Sigmoid colon (tissue), 3 donors: Measurements from ENCODE around the gene MAPK8IP3.

ENCODE experiments used
- POLR2A ChIP-seq, 2 donors: fragments of 450-650 bp; IDR thresholded peaks; one replicate each; pipeline ENCODE4 v1.6.1; 2016; ENCODE audit warnings: antibody characterized with exemption in 2 of 2, mild to moderate bottlenecking in 2 of 2, moderate library complexity in 2 of 2
- TF ChIP-seq, protein P1 (sequence below), 4 experiments: fragments of 450-650 bp in 3 of 4; fragments of 200-600 bp in 1 of 4; IDR thresholded peaks; one replicate each; pipeline ENCODE4 v1.5.1; 2016 to 2019; ENCODE audit warnings: antibody characterized with exemption in 4 of 4, mild to moderate bottlenecking in 3 of 4, moderate library complexity in 2 of 4

- TF ChIP-seq, protein P1, sequence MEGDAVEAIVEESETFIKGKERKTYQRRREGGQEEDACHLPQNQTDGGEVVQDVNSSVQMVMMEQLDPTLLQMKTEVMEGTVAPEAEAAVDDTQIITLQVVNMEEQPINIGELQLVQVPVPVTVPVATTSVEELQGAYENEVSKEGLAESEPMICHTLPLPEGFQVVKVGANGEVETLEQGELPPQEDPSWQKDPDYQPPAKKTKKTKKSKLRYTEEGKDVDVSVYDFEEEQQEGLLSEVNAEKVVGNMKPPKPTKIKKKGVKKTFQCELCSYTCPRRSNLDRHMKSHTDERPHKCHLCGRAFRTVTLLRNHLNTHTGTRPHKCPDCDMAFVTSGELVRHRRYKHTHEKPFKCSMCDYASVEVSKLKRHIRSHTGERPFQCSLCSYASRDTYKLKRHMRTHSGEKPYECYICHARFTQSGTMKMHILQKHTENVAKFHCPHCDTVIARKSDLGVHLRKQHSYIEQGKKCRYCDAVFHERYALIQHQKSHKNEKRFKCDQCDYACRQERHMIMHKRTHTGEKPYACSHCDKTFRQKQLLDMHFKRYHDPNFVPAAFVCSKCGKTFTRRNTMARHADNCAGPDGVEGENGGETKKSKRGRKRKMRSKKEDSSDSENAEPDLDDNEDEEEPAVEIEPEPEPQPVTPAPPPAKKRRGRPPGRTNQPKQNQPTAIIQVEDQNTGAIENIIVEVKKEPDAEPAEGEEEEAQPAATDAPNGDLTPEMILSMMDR (IDR thresholded peaks at IDR 0.05): no peak
- no peak for TF ChIP-seq POLR2A (IDR thresholded peaks at IDR 0.05)
Observed at GRCh38 chr16:1766701-1767100, 60.7 kb downstream of the MAPK8IP3 start.
